Subcutaneous abdominal adipose tissue (tissue), 5 donors: ENCODE data around the gene DNAJC12.
"Not testable (repeated sequence)": the region's sequence is repeated elsewhere in the genome, so short reads cannot be mapped to it uniquely, and the experiment has no call there.

Experiments used
- H3K27ac ChIP-seq: one replicate; pipeline ENCODE4 v1.7.0; 2013; ENCODE audit warnings: low read depth, mild to moderate bottlenecking, inconsistent platforms, low read length, moderate library complexity
- H3K27me3 ChIP-seq, 5 donors: one replicate each; pipeline ENCODE4 v1.7.0; 2013; ENCODE audit warnings: low read length in 5 of 5, inconsistent platforms in 1 of 5; ENCODE audit not compliant: control insufficient read depth in 5 of 5, insufficient read depth in 4 of 5
- H3K36me3 ChIP-seq, 5 donors: one replicate each; pipeline ENCODE4 v1.7.0; 2013; ENCODE audit warnings: low read length in 5 of 5; ENCODE audit not compliant: control insufficient read depth in 5 of 5, insufficient read depth in 5 of 5
- H3K4me1 ChIP-seq, 5 donors: one replicate each; pipeline ENCODE4 v1.7.0; 2013; ENCODE audit warnings: low read length in 5 of 5, mild to moderate bottlenecking in 3 of 5, moderate library complexity in 1 of 5; ENCODE audit not compliant: control insufficient read depth in 5 of 5, insufficient read depth in 5 of 5
- H3K4me3 ChIP-seq, 5 donors: one replicate each; pipeline ENCODE4 v1.7.0; 2013; ENCODE audit warnings: low read length in 5 of 5, low read depth in 1 of 5
- H3K9ac ChIP-seq, 5 donors: one replicate each; pipeline ENCODE4 v1.7.0; 2013; ENCODE audit warnings: low read length in 5 of 5, mild to moderate bottlenecking in 4 of 5, moderate library complexity in 3 of 5
- H3K9me3 ChIP-seq, 5 donors: one replicate each; pipeline ENCODE4 v1.7.0; 2013; ENCODE audit warnings: low read length in 5 of 5; ENCODE audit not compliant: control insufficient read depth in 5 of 5
- donor health status: healthy.
- donor health status: healthy.
- donor health status: healthy.
- donor health status: healthy.
- donor health status: healthy.

DNAJC12 gene

GRCh38 chr10:67782530-67782929 is 55.5 kb downstream of the DNAJC12 start:
- no peaks in the 10 kb centered on the region for H3K27me3 ChIP-seq
- no peaks in the 10 kb centered on the region for H3K36me3 ChIP-seq
- H3K27ac ChIP-seq, result no peak overlapping the region
- H3K9ac ChIP-seq, result no peak overlapping the region
- H3K4me1 ChIP-seq, result peaks cover 0 to 8% (median 6%) of the 10 kb centered on the region in 5 donors
- no peaks in the 10 kb centered on the region for H3K9me3 ChIP-seq
- H3K4me3 ChIP-seq, result no peak overlapping the region

GRCh38 chr10:67780759-67781538 is 57.0 kb downstream of the DNAJC12 start:
- no peak overlapping the region for H3K9ac ChIP-seq
- no peak overlapping the region for H3K27ac ChIP-seq
- H3K9me3 ChIP-seq, result no peaks in the 10 kb centered on the region
- H3K36me3 ChIP-seq, result no peaks in the 10 kb centered on the region
- no peak overlapping the region for H3K4me3 ChIP-seq
- H3K4me1 ChIP-seq, result peaks cover 0 to 8% (median 6%) of the 10 kb centered on the region in 5 donors
- H3K27me3 ChIP-seq, result no peaks in the 10 kb centered on the region

GRCh38 chr10:67780204-67780621 is 57.8 kb downstream of the DNAJC12 start:
- H3K36me3 ChIP-seq, H3K9ac ChIP-seq, H3K4me3 ChIP-seq, H3K27ac ChIP-seq, H3K27me3 ChIP-seq, H3K9me3 ChIP-seq, H3K4me1 ChIP-seq: not testable (repeated sequence)

- Histone ChIP-seq H3K4me1 (peaks cover 0 to 8% (median 6%) of the 10 kb centered on the region in 5 donors), H3K4me3 (no peak overlapping the region), H3K27me3 (no peaks in the 10 kb centered on the region), H3K9me3 (no peaks in the 10 kb centered on the region), H3K9ac (no peak overlapping the region), H3K27ac (no peak overlapping the region), H3K36me3 (no peaks in the 10 kb centered on the region)
These were observed 58.4 kb downstream of the DNAJC12 start for GRCh38 chr10:67779465-67780203.

GRCh38 chr10:67776371-67776770 is 61.6 kb downstream of the DNAJC12 start:
- Histone ChIP-seq H3K9ac (no peak overlapping the region), H3K4me3 (no peak overlapping the region), H3K27me3 (no peaks in the 10 kb centered on the region), H3K4me1 (peaks cover 0 to 8% (median 6%) of the 10 kb centered on the region in 5 donors), H3K9me3 (no peaks in the 10 kb centered on the region), H3K36me3 (no peaks in the 10 kb centered on the region), H3K27ac (no peak overlapping the region)

GRCh38 chr10:67775279-67775678 is 62.7 kb downstream of the DNAJC12 start:
- H3K4me3 ChIP-seq, result no peak overlapping the region
- no peaks in the 10 kb centered on the region for H3K36me3 ChIP-seq
- H3K9me3 ChIP-seq, result no peaks in the 10 kb centered on the region
- no peak overlapping the region for H3K27ac ChIP-seq
- H3K4me1 ChIP-seq, result peaks cover 0 to 8% (median 6%) of the 10 kb centered on the region in 5 donors
- no peak overlapping the region for H3K9ac ChIP-seq
- no peaks in the 10 kb centered on the region for H3K27me3 ChIP-seq

- Histone ChIP-seq H3K4me3 (no peak overlapping the region), H3K27ac (no peak overlapping the region), H3K9me3 (no peaks in the 10 kb centered on the region), H3K27me3 (no peaks in the 10 kb centered on the region), H3K36me3 (no peaks in the 10 kb centered on the region), H3K4me1 (no peaks in the 10 kb centered on the region), H3K9ac (no peak overlapping the region)
These were observed 65.0 kb downstream of the DNAJC12 start for GRCh38 chr10:67772894-67773511.

GRCh38 chr10:67772151-67772550 is 65.8 kb downstream of the DNAJC12 start:
- Histone ChIP-seq H3K9me3 (no peaks in the 10 kb centered on the region), H3K36me3 (no peaks in the 10 kb centered on the region), H3K4me1 (no peaks in the 10 kb centered on the region), H3K27ac (no peak overlapping the region), H3K4me3 (no peak overlapping the region), H3K9ac (no peak overlapping the region), H3K27me3 (no peaks in the 10 kb centered on the region)

- Histone ChIP-seq H3K9ac (no peak overlapping the region), H3K27ac (no peak overlapping the region), H3K4me1 (no peaks in the 10 kb centered on the region), H3K4me3 (no peak overlapping the region), H3K36me3 (no peaks in the 10 kb centered on the region), H3K9me3 (no peaks in the 10 kb centered on the region), H3K27me3 (no peaks in the 10 kb centered on the region)
These were observed 66.8 kb downstream of the DNAJC12 start for GRCh38 chr10:67771200-67771599.

- no peaks in the 10 kb centered on the region for H3K9me3 ChIP-seq
- H3K27me3 ChIP-seq, result no peaks in the 10 kb centered on the region
- H3K27ac ChIP-seq, result no peak overlapping the region
- no peak overlapping the region for H3K4me3 ChIP-seq
- no peak overlapping the region for H3K9ac ChIP-seq
- H3K36me3 ChIP-seq, result no peaks in the 10 kb centered on the region
- H3K4me1 ChIP-seq, result no peaks in the 10 kb centered on the region
These were observed 67.5 kb downstream of the DNAJC12 start for GRCh38 chr10:67770537-67770936.
